Heart left ventricle (tissue), 16 donors: ENCODE results near the gene COPS7B. TPM values are rescaled to one million over a fixed set of nuclear protein-coding genes. Genes with fewer than 3 reads are reported as not detected.

Experiments used
- ATAC-seq, 4 donors: fragments of 200-7000 bp; cut with Tn5 transposase; one replicate each; pipeline ENCODE4 v1.9.1; 2020 to 2022; ENCODE audit warnings: moderate library complexity in 4 of 4, mild to moderate bottlenecking in 3 of 4, moderate number of reproducible peaks in 1 of 4
- DNase-seq, 5 donors: peaks; one replicate each; pipeline ENCODE4 v3.0.0-alpha.2; 2020
- H3K27ac ChIP-seq, 12 donors: fragments of 200-600 bp; sonication (generic) in 4 of 12; one replicate each; pipeline versions ENCODE4 v1.5.0 to v1.8.0; 2016 to 2022; ENCODE audit warnings: mild to moderate bottlenecking in 2 of 12
- H3K27me3 ChIP-seq, 9 donors: fragments of 200-600 bp; sonication (generic) in 2 of 9; one replicate each; pipeline versions ENCODE4 v1.5.1 to v1.8.0; 2016 to 2022; ENCODE audit warnings: mild to moderate bottlenecking in 3 of 9
- H3K36me3 ChIP-seq, 9 donors: fragments of 200-600 bp; sonication (generic) in 2 of 9; one replicate each; pipeline versions ENCODE4 v1.5.0 to v1.8.0; 2018 to 2022; ENCODE audit warnings: mild to moderate bottlenecking in 2 of 9
- H3K4me1 ChIP-seq, 12 donors: fragments of 200-600 bp; sonication (generic) in 4 of 12; one replicate each; pipeline versions ENCODE4 v1.5.0 to v1.8.0; 2016 to 2022; ENCODE audit warnings: mild to moderate bottlenecking in 3 of 12
- H3K4me3 ChIP-seq, 12 donors: fragments of 200-600 bp; sonication (generic) in 4 of 12; one replicate each; pipeline versions ENCODE4 v1.5.0 to v1.8.0; 2017 to 2022; ENCODE audit warnings: mild to moderate bottlenecking in 9 of 12, moderate library complexity in 4 of 12
- H3K9me3 ChIP-seq, 12 donors: fragments of 200-600 bp; sonication (generic) in 4 of 12; one replicate each; pipeline versions ENCODE4 v1.5.0 to v1.8.0; 2016 to 2022; ENCODE audit warnings: mild to moderate bottlenecking in 1 of 12
- POLR2A ChIP-seq, 2 donors: fragments of 450-650 bp; IDR thresholded peaks; one replicate each; pipeline ENCODE4 v1.6.1; 2017; ENCODE audit warnings: antibody characterized with exemption in 2 of 2, mild to moderate bottlenecking in 2 of 2, moderate library complexity in 2 of 2
- WGBS, 4 donors: extraction: QIAGEN DNeasy Blood & Tissue Kit in 2 of 4; methylation state at CpG; one replicate each; pipeline versions ENCODE4 v1.1.5 to v1.1.7; 2013 to 2018; 5-methylcytosine and 5-hydroxymethylcytosine counted together
- intact Hi-C, 10 donors: fragments of 100-400 bp; cut with DNase I; formaldehyde crosslinking; loops; one replicate each; pipeline versions ENCODE4 v1.11.1 to v1.14.2; 2022
- polyA plus RNA-seq, 2 donors: library from polyadenylated mRNA; stranded (reverse); fragments of 200-250 nt; gene quantifications; one replicate each; pipeline ENCODE4 v1.2.3, GENCODE V29; 2013
- total RNA-seq, 9 donors: library from RNA; depleted of rRNA in 2 of 9; stranded (reverse); fragments of >200 nt in 2 of 9; fragmentation: NEBNext Ultra II Directional in 3 of 9; extraction: Animal tissue kit (Norgen Biotek cat#: 25700) in 3 of 9; gene quantifications; one replicate each; pipeline versions ENCODE4 v1.1.0 to v1.2.4, GENCODE V29; 2016 to 2023
- TF ChIP-seq, protein P1 (sequence below), 12 donors: fragments of 200-600 bp; sonication (generic) in 4 of 12; IDR thresholded peaks; one replicate each; pipeline versions ENCODE4 v1.5.0 to v1.8.0; 2018 to 2022; ENCODE audit warnings: antibody characterized with exemption in 12 of 12, mild to moderate bottlenecking in 5 of 12
- donor health status: ischemic (EF 13 %, LVEDD 7.1; RV severe dilation, severe dysfunction).
- donor health status: healthy with polysubstance abuse.
- donor health status: DM: no; HTN: yes; CAD: no.
- donor health status: DM: no; HTN: no; CAD: no.
- donor health status: ischemic (EF 25% LVEDD 6.9; RV normal size, moderate dysfunction).
- donor health status: ischemic (EF 25% LVEDD 5.7; RV mildly dilated, moderate dysfunction).
- donor health status: healthy.
- donor health status: DM: yes; HTN: yes; CAD: no.
- donor health status: ischemic (EF 35%, LVEDD 5.7; RV mildly dilated, moderate dysfunction).
- donor health status: nonischemic (EF 11% LVEDD 7.7; RV severe dilation, severe dysfunction).
- donor health status: DM: yes; HTN: yes; CAD: no.
- donor health status: PGD.
- donor health status: ischemic (EF 29% LVEDD 5.4; RV normal size, mild dysfunction).
- donor health status: nonischemic (EF 23%, LVEDD 6.1; RV moderate dilation, normal function).

Gene COPS7B
- total and polyA plus RNA-seq, 11 donors = 12.3 to 27.7 (median 18.9) TPM

DNA sequence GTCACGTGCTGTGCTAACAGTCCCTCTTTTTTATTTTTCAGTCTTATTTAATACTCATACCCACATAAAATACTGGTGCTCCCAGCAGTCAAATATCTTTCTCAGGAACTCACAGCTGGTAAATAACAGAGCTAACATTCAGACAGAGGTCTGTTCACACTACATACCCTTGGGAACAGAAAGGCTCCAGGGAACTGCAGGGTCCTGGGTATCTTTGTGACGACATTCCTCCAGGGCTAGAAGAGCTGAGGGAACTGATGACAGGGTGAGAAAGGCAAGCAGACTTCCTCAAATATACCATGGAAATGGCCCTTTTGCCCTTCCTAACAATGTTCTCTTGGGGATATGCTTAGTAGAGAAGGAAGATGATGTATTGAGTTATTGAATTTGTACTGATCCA, 24.5 kb upstream of the COPS7B start:
- H3K4me1 ChIP-seq = peaks cover 0 to 8% (median 0%) of the 10 kb centered on the region in 12 donors
- no peak overlapping the region for H3K27ac ChIP-seq
- peak in 1 of 4 donors; percentile 42 for ATAC-seq
- H3K4me3 ChIP-seq = no peak overlapping the region
- 70 to 81% (median 75%) methylated on average over 2 of the region's 2 CpGs for WGBS, 4 donors
- peak in 1 of 5 donors; percentile 23 for DNase-seq
- H3K27me3 ChIP-seq = no peaks in the 10 kb centered on the region
- no peak for TF ChIP-seq POLR2A (IDR thresholded peaks at IDR 0.05)
- TF ChIP-seq, protein P1, sequence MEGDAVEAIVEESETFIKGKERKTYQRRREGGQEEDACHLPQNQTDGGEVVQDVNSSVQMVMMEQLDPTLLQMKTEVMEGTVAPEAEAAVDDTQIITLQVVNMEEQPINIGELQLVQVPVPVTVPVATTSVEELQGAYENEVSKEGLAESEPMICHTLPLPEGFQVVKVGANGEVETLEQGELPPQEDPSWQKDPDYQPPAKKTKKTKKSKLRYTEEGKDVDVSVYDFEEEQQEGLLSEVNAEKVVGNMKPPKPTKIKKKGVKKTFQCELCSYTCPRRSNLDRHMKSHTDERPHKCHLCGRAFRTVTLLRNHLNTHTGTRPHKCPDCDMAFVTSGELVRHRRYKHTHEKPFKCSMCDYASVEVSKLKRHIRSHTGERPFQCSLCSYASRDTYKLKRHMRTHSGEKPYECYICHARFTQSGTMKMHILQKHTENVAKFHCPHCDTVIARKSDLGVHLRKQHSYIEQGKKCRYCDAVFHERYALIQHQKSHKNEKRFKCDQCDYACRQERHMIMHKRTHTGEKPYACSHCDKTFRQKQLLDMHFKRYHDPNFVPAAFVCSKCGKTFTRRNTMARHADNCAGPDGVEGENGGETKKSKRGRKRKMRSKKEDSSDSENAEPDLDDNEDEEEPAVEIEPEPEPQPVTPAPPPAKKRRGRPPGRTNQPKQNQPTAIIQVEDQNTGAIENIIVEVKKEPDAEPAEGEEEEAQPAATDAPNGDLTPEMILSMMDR (IDR thresholded peaks at IDR 0.05) = no peak
- no peaks in the 10 kb centered on the region for H3K36me3 ChIP-seq
- H3K9me3 ChIP-seq = no peaks in the 10 kb centered on the region
- intact Hi-C loops = no loop called here

DNA sequence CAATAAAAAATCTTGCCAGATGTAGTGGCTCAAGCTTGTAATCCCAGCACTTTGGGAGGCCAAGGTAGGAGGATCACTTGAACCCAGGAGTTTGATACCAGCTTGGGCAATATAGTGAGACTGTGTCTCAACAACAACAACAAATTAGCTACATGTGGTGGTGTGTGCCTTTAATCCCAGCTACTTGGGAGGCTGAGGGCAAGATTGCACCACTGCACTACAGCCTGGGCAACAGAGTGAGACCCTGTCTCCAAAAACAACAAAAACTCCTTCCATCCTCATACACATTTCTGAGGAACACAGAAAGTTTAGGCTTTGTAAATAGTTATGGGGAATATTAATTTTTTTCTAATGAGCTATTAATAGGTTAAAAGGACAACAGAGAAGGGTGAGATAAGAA, 22.1 kb upstream of the COPS7B start:
- no peaks in the 10 kb centered on the region for H3K27me3 ChIP-seq
- no peaks in the 10 kb centered on the region for H3K9me3 ChIP-seq
- TF ChIP-seq, protein P1 (IDR thresholded peaks at IDR 0.05) = no peak
- no peak for TF ChIP-seq POLR2A (IDR thresholded peaks at IDR 0.05)
- no peaks in the 10 kb centered on the region for H3K36me3 ChIP-seq
- no peak for ATAC-seq
- no peak overlapping the region for H3K4me3 ChIP-seq
- H3K4me1 ChIP-seq = peaks cover 0 to 8% (median 0%) of the 10 kb centered on the region in 12 donors
- intact Hi-C loops = no loop called here
- H3K27ac ChIP-seq = no peak overlapping the region
- DNase-seq = no peak

- Histone ChIP-seq H3K9me3 (no peaks in the 10 kb centered on the region), H3K27me3 (no peaks in the 10 kb centered on the region), H3K4me3 (no peak overlapping the region), H3K36me3 (no peaks in the 10 kb centered on the region), H3K4me1 (peaks cover 0 to 8% (median 1%) of the 10 kb centered on the region in 12 donors), H3K27ac (no peak overlapping the region)
- intact Hi-C loops = no loop called here
- no peak for TF ChIP-seq POLR2A (IDR thresholded peaks at IDR 0.05)
- DNase-seq = no peak
- WGBS, 4 donors = 86 to 92% (median 89%) methylated on average over 4 of the region's 4 CpGs
- no peak for ATAC-seq
Observed at GRCh38 chr2:231764760-231765159, 21.5 kb upstream of the COPS7B start.

DNA sequence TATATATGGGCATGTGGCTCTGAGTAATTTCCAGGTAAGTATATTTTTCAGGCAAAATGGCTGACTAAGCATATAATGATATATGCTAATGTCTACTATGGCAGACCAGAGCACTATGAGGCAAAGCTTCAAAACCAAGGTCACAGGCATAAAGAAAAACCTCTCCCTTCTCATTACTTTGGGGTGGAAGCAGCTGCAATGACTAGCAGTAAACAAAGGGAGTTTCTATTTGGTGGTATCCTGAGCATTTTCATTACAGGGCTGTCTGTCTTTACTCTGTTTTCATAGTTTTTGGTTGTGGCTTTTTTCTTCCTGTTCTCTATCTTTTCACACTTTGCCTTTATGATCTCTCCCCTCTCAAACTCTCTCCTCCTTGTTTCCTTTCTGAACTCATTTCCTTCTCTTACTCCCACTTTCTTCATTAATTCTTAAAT, 20.7 kb upstream of the COPS7B start:
- H3K4me3 ChIP-seq = no peak overlapping the region
- DNase-seq (no peak), ATAC-seq (no peak)
- H3K27me3 ChIP-seq = no peaks in the 10 kb centered on the region
- no peak overlapping the region for H3K27ac ChIP-seq
- intact Hi-C loops = no loop called here
- peaks cover 0 to 8% (median 2%) of the 10 kb centered on the region in 12 donors for H3K4me1 ChIP-seq
- TF ChIP-seq, protein P1 (IDR thresholded peaks at IDR 0.05) = no peak
- no peak for TF ChIP-seq POLR2A (IDR thresholded peaks at IDR 0.05)
- H3K36me3 ChIP-seq = no peaks in the 10 kb centered on the region
- no peaks in the 10 kb centered on the region for H3K9me3 ChIP-seq
